NCI-H146 (cell line): Measurements from ENCODE around the gene ORMDL2.

Experiments
- DNase-seq: peaks from one replicate; lab custom pipeline; 2025; lab: John Stamatoyannopoulos, UW

The ORMDL2 gene, protein sequence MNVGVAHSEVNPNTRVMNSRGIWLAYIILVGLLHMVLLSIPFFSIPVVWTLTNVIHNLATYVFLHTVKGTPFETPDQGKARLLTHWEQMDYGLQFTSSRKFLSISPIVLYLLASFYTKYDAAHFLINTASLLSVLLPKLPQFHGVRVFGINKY

DNA sequence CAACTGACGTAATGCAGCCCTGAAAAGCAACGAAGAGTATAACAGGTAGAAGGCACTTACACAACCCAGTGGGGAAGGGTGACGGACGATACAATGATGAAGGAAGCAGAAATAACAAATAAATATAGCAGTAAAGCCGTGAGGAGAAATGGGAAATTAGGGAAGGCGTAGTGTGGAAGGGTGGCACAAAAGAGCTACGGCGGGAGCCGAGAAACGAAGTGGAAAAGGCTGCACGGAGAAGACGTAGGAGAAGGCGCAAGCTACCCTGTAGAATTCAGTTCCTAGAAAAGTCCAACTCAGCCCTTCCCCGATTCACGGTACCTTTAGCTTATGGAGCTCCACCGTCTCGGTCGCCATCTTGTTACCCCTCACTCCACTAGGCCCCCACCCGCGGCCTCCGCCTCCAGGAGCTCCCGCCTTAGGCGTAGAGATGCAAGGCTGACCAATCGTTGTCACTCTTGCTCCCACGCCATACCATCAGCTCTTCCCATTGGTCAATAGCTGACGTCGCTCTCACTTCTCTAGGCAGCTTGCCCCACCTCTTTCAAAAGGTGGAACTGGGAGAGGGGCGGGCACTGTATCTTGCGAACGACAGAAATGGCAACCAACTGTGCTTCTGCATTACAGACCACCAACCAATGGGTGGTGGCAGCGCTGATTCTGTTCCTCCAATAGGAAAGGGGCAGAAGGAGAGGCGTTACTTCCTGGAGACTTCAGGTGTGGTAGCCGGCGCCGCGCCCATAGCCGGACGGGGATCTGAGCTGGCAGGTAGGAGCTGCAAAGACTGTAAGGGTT lies at the start of gene ORMDL2, which contains the start of gene SARNP:
ORMDL2 (plus strand) TSS at position 697 of the 795 bp plus-strand sequence. CDS start 959 bp downstream, outside the sequence.
SARNP (minus strand) TSS at position 380 of the 795 bp plus-strand sequence; CDS start at position 357, 23 bp downstream.
- DNase-seq, result peak; percentile 100

DNA sequence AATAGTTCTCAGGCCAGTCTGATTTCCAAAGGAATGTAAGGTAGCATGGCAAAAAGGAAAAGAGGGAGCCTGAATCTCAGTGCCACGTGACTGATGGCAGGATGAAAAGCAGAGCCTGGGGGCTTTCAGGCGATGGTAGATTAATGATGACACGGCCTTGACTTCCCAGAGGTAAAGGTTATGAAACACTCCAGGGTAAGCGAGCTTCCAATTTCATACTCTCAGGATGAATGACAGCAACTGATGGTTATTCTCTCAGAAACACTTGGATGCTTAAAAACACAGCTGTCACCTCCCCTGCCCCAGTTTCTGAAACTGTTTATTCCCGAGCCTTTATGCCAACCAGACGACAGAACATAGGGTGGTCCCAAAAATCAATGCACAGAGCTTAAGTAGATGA lies 46.1 kb upstream of the ORMDL2 start:
- DNase-seq, result no peak

DNA sequence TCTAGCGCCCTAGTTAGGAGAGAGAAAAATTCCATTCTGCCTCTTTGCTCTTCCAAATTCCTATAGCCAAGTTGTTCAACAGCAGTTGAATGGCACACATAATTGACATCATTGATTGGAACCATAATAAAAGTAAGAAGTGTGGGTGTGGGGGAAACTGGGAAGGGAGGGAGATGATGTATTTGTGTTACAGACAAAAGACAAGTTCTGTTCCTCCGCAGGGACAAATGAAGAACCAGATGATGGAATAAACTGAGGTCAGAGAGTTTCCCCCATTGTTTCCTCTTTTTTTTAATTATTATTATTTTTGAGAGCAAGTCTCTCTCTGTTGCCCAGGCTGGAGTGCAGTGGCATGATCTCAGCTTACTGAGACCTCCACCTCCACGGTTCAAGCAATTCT lies 40.0 kb upstream of the ORMDL2 start:
- DNase-seq, result no peak

DNA sequence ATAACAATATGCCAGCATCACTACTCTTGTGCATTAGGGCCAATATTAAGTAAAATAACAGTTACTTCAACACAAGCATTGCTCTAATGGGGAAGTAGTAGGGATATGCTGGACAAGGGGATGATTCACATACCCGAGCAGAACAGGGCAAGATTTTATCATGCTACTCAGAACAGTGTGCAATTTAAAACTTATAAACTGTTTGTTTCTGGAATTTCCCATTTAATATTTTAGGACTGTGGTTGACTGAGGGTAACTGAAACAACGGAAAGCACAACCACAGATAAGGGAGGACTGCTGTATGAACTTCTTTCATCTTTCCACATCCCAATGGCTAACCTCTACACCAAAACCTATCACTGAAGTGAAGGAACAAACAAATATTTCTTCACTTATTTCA lies 37.2 kb upstream of the ORMDL2 start:
- DNase-seq, result no peak

DNA sequence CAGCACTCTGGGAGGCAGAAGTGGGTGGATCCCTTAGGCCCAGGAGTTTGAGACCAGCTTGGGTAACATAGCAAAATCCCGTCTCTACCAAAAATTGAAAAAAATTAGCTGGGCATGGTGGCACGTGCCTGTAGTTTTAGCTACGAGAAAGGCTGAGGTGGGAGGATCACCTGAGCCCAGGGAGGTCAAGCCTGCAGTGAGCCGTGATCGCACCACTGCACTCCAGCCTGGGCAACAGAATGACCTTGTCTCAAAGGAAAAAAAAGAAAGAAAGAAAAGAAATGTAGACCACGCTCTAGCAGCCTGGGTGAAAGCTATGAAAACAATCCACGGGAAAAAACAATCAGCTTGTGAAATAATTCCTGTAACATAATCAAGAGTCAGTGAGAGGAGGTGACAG lies 29.3 kb upstream of the ORMDL2 start:
- DNase-seq, result no peak

DNA sequence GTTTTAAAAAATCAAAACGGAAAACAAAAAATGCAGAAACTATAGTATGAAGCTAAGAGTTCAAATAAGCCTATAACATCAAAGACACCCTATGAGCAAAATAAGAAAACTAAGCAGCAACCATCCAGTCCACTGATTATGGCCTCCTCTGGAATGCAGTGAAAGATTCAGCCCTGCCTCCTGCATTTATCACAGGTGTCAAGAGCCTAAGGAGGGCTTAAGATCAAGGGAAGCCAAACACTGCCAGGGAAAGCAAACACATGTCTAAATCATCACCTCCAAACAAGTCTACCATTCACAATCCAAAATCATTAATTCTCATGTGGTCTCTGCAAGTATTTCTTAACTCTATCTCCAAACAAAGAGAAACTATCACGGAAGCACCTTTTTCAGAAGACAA lies 28.7 kb upstream of the ORMDL2 start:
- no peak for DNase-seq

DNA sequence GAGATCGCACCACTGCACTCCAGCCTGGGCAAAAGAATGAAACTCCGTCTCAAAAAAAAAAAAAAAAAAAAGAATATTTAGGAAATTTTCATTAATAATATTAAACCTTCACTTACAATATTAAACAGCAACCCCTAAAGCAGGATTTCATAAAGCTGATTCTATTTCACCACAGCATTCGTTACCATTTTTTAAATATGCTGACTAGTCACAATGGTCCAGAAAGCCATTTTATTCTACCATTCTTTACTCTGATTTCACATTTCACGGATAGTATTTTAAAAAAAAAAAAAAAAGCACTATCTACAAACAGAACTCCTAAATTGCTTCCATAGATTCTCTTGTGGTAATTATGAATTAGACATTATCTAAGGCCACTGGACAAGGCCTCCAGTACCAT lies 27.9 kb upstream of the ORMDL2 start:
- DNase-seq, result no peak

DNA sequence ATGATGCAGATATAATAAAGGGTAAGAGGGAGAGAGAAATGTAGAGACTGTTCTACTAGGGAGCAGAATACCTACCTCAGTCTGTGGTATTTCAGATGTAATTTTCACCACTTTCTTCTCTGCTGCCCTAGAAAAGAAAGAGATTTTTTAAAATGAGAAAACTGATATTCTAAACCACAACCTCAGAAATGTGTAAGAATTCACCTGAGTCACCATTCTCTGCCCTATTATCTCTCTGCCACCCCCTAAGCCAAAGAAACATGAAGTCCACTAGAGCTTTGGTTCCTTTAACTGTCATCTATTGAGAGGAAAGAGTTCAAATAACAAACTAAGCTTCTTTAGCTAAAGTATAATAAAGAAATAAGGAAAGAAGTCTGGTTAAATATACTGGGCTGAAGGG lies 21.9 kb upstream of the ORMDL2 start:
- no peak for DNase-seq

DNA sequence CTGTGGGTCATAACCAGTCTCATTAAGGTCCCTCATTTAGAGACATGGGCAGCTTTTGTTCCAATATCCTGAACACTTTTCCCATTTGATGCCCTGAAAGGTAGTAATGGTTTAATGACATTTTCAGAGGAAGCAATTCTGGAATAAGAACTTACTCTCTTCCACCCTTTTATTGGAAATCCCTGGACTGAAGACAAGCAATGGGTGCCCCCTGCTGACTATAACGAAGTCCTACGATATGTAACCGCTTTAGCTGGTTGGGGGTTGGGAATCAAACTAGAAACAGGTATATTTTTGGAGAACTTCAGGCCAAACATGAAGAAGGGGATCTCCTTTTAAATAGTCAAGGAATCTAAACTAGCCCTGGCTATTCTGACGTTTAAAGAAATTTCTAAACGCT lies 20.8 kb upstream of the ORMDL2 start:
- DNase-seq, result peak; percentile 46

DNA sequence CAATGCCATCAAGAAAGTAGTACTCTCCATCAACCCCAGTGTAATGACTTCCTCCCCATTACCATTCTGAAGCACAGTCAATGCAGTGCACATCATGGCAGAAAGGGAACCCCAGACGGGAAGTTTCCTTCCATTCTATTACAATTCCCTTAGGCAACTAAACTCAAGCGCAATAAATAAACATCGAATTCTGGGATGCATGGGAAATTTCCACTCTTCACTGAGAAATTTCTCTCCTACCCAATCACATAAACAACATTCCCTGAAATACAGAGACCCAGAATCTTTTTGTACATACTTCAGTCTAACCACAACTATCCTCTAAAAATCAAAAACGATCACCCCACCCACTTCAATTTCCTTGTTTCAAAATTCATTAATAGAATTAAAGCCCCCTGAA lies 20.3 kb upstream of the ORMDL2 start:
- no peak for DNase-seq

DNA sequence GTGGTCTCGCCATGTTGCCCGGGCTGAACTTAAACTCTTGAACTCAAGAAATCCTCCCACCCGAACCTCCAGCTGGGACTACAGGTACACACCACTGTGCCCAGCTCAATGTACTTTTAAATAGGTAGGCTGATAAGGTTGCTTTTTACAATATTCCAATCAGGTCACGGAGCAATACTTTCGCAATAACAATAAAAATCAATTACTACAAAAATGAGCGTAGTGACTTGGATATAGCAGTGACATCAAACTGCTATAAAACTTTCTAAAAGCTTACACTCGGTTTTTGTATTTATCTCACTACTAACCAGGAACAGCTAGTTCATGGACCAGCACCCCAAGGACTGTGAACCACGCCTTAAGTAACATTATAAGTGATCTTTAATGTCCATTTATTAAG lies 10.9 kb upstream of the ORMDL2 start:
- DNase-seq, result no peak

DNA sequence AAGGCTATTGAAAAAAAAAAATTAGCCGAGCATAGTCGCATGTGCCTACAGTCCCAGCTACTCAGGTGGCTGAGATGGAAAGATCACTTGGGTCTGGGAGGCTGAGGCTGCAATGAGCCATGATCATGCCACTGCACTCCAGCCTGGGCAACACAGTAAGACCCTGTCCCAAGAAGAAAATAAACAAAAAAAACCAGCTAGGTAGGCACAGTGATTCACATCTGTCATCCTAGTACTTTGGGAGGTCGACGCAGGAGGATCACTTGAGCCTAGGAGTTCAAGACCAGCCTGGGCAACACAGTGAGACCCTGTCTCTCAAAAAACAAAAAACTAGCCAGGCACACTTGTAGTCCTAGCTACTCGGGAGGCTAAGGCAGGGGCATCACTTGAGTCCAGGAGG lies 8.6 kb upstream of the ORMDL2 start:
- DNase-seq, result no peak

DNA sequence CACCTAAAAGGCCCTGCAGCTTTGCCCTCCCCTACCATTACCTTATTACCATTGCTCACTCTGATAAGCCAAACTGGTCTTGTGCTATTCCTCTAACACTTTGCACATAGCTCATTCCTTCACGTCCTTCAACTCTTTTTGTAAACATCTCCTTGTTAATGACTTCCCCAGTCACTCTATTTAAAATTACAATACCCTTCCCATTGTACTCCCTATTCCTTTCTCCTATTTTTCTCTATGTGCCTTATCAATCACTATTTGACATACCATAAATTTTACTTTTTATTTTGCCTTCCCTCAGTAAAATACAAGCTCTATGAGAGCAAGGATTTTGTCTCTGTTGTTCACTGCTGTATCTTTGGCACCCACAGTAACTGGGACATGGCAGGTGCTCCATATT lies 5.8 kb upstream of the ORMDL2 start:
- DNase-seq, result no peak

DNA sequence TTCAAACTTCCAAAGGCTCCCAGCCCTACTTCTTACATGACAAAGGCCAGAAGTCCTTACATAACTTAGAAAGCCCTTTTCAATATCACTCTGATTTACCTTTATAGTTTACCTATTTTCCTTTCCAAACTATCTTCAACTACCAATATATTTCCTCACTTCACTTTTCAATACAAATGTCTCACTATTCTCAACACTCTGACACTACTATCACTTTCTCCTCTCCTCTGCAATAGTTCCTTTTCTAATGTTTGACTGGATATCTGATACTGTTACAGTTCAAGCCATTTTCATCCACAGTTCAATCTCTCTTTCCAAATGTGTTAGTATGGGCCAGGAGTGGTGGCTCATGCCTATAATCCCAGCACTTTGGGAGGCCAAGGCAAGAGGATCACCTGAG lies 3.6 kb upstream of the ORMDL2 start:
- DNase-seq, result no peak

DNA sequence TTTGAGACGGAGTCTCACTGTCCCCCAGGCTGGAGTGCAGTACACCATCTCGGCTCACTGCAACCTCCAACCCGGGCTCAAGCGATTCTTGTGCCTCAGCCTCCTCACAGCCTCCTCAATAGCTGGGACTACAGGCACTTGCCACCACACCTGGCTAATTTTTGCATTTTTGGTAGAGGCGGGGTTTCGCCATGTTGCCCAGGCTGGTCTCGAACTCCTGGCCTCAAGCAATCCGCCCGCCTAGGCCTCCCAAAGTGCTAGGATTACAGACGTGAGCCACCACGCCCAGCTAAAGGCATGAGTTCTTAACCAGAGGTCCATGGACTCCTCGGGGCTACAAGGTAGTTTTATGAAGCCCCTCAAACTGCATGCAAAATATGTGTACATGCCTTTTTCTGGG lies 2.4 kb upstream of the ORMDL2 start:
- no peak for DNase-seq

DNA sequence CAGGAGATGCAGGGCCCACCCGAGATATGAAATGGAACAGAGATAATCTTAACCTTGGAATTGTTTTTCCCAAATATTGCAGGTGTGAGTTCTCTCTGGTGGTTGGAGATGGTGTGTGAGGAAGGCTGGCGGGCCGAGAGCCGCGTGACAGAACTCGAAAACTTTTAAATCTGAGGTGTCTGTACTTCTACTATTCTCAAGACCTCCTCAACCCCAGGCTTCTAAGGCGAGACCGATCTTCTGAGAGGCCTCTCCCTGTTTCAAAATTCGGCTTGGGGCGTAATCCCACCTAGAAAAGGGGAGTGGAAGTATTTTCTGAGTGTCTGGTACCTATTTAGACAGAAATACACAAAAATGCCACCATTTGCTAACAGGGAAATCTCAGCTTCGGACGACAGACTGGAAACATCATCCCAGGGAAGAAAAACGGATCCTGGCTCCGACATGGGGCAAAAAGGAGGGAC lies 928 bp upstream of the ORMDL2 start:
- DNase-seq, result no peak

DNA sequence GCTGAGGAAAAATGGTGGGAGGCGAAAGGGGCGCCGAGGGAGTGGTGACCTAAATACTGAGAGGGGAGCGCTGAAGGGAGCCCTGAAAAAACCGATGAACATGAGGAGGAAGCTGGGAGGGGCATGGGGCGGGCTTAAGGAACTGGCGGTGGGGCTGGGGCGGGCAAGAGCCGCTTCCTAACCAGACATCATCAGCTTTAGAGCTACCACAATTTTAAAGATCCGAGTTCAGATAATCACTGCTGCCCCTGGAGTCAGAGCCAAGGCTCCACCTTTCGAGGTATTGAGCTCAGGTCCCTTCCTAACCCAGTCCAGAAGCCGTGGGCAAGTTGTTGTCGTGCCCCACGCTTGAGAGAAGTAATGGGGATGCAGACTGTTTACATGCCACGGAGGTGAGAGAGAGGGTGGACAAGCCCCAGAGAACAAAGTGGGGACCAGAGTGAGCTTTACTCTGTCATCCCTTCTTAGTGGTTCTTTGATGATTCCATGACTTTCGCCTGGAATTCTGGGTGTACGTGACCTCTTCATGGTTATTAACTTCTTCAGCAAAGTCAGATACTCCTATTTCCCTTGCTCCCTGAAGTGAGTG lies 393 bp downstream of the ORMDL2 start:
- DNase-seq, result no peak

DNA sequence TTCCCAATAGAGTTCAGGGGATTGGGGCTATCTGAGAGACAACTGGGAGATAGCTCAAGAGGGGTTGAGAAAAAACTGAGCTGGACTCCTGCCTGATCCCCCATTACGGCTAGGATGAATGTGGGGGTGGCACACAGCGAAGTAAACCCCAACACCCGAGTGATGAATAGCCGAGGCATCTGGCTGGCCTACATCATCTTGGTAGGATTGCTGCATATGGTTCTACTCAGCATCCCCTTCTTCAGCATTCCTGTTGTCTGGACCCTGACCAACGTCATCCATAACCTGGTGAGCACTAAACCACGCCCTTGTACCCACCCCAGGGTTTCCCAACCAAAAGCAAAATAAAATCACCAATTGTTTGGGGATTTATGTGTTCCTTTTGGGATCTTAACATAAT lies 1.0 kb downstream of the ORMDL2 start:
- no peak for DNase-seq

DNA sequence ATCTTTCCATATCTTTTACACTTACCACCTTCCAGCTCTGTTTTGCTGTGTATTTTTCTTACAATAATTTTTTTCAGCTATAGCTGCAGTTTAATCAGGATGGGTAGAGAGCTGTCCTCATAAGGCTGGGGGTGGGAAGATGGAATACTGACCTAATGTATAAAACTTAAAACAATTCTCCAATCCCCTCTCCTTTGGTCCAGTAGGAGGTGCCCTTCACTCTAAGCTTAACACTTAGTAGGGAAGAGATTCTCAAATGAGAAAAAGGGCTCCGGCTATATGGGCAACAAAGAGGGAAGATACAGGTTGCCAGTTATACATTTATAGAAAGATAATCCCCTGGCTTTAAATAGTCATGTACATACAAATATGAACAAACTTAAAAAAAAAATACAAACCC lies 2.8 kb downstream of the ORMDL2 start:
- no peak for DNase-seq

DNA sequence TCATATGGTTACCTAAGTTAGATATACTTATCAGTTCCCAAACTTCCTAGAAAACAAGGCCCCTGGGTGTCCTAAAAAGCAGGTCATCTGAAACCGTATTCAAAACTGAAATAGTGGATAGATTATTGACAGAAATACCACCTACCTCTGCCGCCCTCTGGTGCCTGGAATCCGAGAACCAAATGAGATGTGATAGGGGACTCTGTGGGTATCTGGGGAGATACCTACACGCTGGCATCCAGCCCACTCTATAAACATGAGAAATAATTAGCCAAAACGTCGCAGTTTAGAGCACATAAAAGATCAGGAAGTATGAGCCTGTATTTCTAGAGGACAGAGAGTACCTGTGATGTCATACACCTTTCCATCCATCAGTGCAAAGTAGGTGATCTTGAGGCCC lies 4.4 kb downstream of the ORMDL2 start:
- no peak for DNase-seq

DNA sequence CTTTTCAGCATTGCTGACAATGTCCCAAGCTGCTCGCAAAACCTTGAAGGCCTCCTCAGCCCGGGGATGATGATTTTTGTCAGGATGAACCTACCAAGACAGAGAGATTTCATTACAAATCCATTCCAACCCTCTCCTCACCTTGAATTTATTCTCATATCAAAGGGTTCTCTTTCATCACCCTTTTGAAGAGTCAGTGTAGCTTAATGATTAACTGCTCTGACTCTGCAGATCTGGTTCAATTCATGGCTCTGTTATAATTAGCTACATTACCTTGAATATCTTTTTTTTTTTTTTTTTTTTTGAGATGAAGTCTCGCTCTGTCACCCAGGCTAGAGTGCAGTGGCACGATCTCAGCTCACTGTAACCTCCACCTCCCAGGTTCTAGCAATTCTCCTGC lies 5.6 kb downstream of the ORMDL2 start:
- DNase-seq, result no peak

DNA sequence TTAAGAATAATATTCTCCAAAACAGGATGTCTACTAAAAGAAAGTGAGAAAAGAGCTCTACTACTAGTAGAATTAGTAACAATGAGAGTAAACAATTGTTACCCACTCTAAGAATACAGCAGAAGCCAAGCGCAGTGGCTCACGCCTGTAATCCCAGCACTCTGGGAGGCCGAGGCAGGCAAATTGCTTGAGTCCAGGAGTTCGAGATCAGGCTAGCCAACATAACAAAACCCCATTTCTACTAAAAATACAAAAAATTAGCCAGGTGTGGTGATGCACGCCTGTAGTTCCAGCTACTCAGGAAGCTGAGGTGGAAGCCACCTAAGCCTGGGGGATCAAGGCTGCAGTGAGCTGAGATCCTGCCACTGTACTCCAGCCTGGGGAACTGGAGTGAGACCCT lies 6.9 kb downstream of the ORMDL2 start:
- no peak for DNase-seq

DNA sequence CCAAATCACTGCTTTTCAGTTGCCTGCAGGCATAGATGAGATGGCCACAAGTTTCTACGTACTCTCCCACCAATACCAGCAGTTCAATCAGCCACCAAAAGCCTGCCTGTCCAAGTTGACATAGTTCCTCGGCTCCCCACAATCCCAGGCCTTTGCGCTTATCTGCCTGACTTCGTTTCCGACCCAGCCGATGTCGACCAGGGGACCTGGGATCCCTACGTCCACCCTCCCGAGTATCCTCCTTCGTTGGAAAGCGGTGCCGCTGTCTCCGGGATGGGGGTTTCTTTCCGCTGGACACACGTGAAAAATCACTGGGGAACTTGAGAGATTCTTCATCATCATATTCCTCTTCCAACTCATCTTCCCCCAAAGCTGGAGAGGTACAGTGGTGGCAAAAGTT lies 10.0 kb downstream of the ORMDL2 start:
- no peak for DNase-seq
